ENCODE data around the gene PRKCE.

Gene PRKCE

GRCh38 chr2:46091961-46092667, 440.6 kb downstream of the PRKCE start:
- H3K4me3 ChIP-seq (ENCODE audit: low read depth, low read length) = no peak overlapping the region
- no peak for TF ChIP-seq CTCF (IDR thresholded peaks at IDR 0.05; ENCODE audit: low read depth, low read length)
- peaks cover 37% of the 10 kb centered on the region for H3K36me3 ChIP-seq
- H3K9me3 ChIP-seq = no peaks in the 10 kb centered on the region
- H3K27me3 ChIP-seq = no peaks in the 10 kb centered on the region
- DNase-seq = no peak
- no peaks in the 10 kb centered on the region; the same call in 1 of the 2 replicates for H3K4me1 ChIP-seq

- no peak overlapping the region for H3K4me3 ChIP-seq (ENCODE audit: low read depth, low read length)
- DNase-seq = no peak
- no peaks in the 10 kb centered on the region for H3K27me3 ChIP-seq
- no peaks in the 10 kb centered on the region for H3K9me3 ChIP-seq
- no peak for TF ChIP-seq CTCF (IDR thresholded peaks at IDR 0.05; ENCODE audit: low read depth, low read length)
- H3K36me3 ChIP-seq = peaks cover 17% of the 10 kb centered on the region
- no peaks in the 10 kb centered on the region for H3K4me1 ChIP-seq
Measured at GRCh38 chr2:46094689-46095088, 443.2 kb downstream of the PRKCE start.

GRCh38 chr2:46095830-46096229, 444.4 kb downstream of the PRKCE start:
- Histone ChIP-seq H3K27me3 (no peaks in the 10 kb centered on the region), H3K4me1 (no peaks in the 10 kb centered on the region), H3K9me3 (no peaks in the 10 kb centered on the region), H3K4me3 (ENCODE audit: low read depth, low read length) (no peak overlapping the region), H3K36me3 (peaks cover 13% of the 10 kb centered on the region)
- no peak for TF ChIP-seq CTCF (IDR thresholded peaks at IDR 0.05; ENCODE audit: low read depth, low read length)
- DNase-seq = no peak

GRCh38 chr2:46096260-46096659, 444.8 kb downstream of the PRKCE start:
- no peak for DNase-seq
- no peak for TF ChIP-seq CTCF (IDR thresholded peaks at IDR 0.05; ENCODE audit: low read depth, low read length)
- H3K4me3 ChIP-seq (ENCODE audit: low read depth, low read length) = no peak overlapping the region
- no peaks in the 10 kb centered on the region for H3K4me1 ChIP-seq
- no peaks in the 10 kb centered on the region for H3K27me3 ChIP-seq
- H3K36me3 ChIP-seq = peaks cover 13% of the 10 kb centered on the region
- H3K9me3 ChIP-seq = no peaks in the 10 kb centered on the region

- TF ChIP-seq CTCF (IDR thresholded peaks at IDR 0.05; ENCODE audit: low read depth, low read length) = no peak
- peaks cover 13% of the 10 kb centered on the region for H3K36me3 ChIP-seq
- H3K27me3 ChIP-seq = no peaks in the 10 kb centered on the region
- no peaks in the 10 kb centered on the region for H3K9me3 ChIP-seq
- H3K4me3 ChIP-seq (ENCODE audit: low read depth, low read length) = no peak overlapping the region
- no peak for DNase-seq
- H3K4me1 ChIP-seq = no peaks in the 10 kb centered on the region
Measured at GRCh38 chr2:46097714-46098480, 446.4 kb downstream of the PRKCE start.

- TF ChIP-seq CTCF (IDR thresholded peaks at IDR 0.05; ENCODE audit: low read depth, low read length) = no peak
- no peaks in the 10 kb centered on the region for H3K4me1 ChIP-seq
- peaks cover 13% of the 10 kb centered on the region for H3K36me3 ChIP-seq
- H3K27me3 ChIP-seq = no peaks in the 10 kb centered on the region
- no peak for DNase-seq
- H3K4me3 ChIP-seq (ENCODE audit: low read depth, low read length) = no peak overlapping the region
- no peaks in the 10 kb centered on the region for H3K9me3 ChIP-seq
Measured at GRCh38 chr2:46098621-46099062, 447.2 kb downstream of the PRKCE start.

All from BE2C (cell line).